Measurements from ENCODE around the gene INSYN1.
"Not testable (repeated sequence)": the region's sequence is repeated elsewhere in the genome, so short reads cannot be mapped to it uniquely, and the experiment has no call there.

The INSYN1 gene

GRCh38 chr15:73753250-73754130, at the start of gene INSYN1:
Gene INSYN1 (minus strand): TSS chr15:73753351. CDS start chr15:73751130, 2,221 bp downstream.
- FAIRE-seq, result no peak

- no peak for FAIRE-seq
Observed at GRCh38 chr15:73802431-73803041, 49.4 kb upstream of the INSYN1 start.

GRCh38 chr15:73800662-73801345, 47.7 kb upstream of the INSYN1 start:
- no peak for FAIRE-seq

GRCh38 chr15:73799466-73799865, 46.3 kb upstream of the INSYN1 start:
- no peak for FAIRE-seq

GRCh38 chr15:73797366-73798158, 44.4 kb upstream of the INSYN1 start:
- no peak for FAIRE-seq

- FAIRE-seq, result no peak
Observed at GRCh38 chr15:73796331-73796831, 43.2 kb upstream of the INSYN1 start.

GRCh38 chr15:73794443-73795133, 41.4 kb upstream of the INSYN1 start:
- FAIRE-seq, result no peak

- FAIRE-seq, result not testable (repeated sequence)
Observed at GRCh38 chr15:73792899-73793541, 39.9 kb upstream of the INSYN1 start.

GRCh38 chr15:73792415-73792814, 39.3 kb upstream of the INSYN1 start:
- no peak for FAIRE-seq

GRCh38 chr15:73789521-73790240, 36.5 kb upstream of the INSYN1 start:
- FAIRE-seq, result no peak

GRCh38 chr15:73787621-73788020, 34.5 kb upstream of the INSYN1 start:
- no peak for FAIRE-seq

GRCh38 chr15:73786538-73786937, 33.4 kb upstream of the INSYN1 start:
- FAIRE-seq, result no peak

- FAIRE-seq, result not testable (repeated sequence)
Observed at GRCh38 chr15:73785256-73786014, 32.3 kb upstream of the INSYN1 start.

GRCh38 chr15:73784291-73784690, 31.1 kb upstream of the INSYN1 start:
- no peak for FAIRE-seq

GRCh38 chr15:73782344-73782959, 29.3 kb upstream of the INSYN1 start:
- no peak for FAIRE-seq

- no peak for FAIRE-seq
Observed at GRCh38 chr15:73781038-73781925, 28.1 kb upstream of the INSYN1 start.

- FAIRE-seq, result no peak
Observed at GRCh38 chr15:73779974-73780373, 26.8 kb upstream of the INSYN1 start.

- FAIRE-seq, result no peak
Observed at GRCh38 chr15:73777741-73778140, 24.6 kb upstream of the INSYN1 start.

Data from G401.6 (cell line).